ENCODE results near the gene HPSE2. TPM values are rescaled to one million over a fixed set of nuclear protein-coding genes. Genes with fewer than 3 reads are reported as not detected.

HPSE2 gene
- total and polyA plus RNA-seq, 2 experiments from 2014 or later = 0.10 to 0.24 TPM

- peaks cover 23% of the 10 kb centered on the region for H3K36me3 ChIP-seq (ENCODE audit: insufficient read depth)
Measured at GRCh38 chr10:98435178-98435577, 800.5 kb downstream of the HPSE2 start.

More at GRCh38 chr10:98435178-98435577, 800.5 kb downstream of the HPSE2 start:
- no peak overlapping the region for H3K4me2 ChIP-seq
- no peak overlapping the region for H3K27ac ChIP-seq (ENCODE audit: low read depth)
- no peak for DNase-seq (ENCODE audit: low spot score)
- ATAC-seq = no peak
- H2AFZ ChIP-seq = no peak overlapping the region
- no peaks in the 10 kb centered on the region for H3K27me3 ChIP-seq (ENCODE audit: insufficient read depth)
- H3K79me2 ChIP-seq (replicated peaks; ENCODE audit: insufficient read depth) = no peaks in the 10 kb centered on the region
- H3K4me1 Mint-ChIP-seq = peaks cover 6% of the 10 kb centered on the region; the same call in 2 of the 3 replicates
- no peak overlapping the region for H3K4me3 ChIP-seq
- H3K4me3 Mint-ChIP-seq = no peak overlapping the region
- no peak for TF ChIP-seq ZNF462 (CRISPR knock-in tag; IDR thresholded peaks at IDR 0.05)
- TF ChIP-seq EZH2 (IDR thresholded peaks at IDR 0.05; ENCODE audit: low read depth, unreplicated experiment) = no peak
- no peak for TF ChIP-seq EZH2phosphoT487 (IDR thresholded peaks at IDR 0.05; ENCODE audit: unreplicated experiment)
- TF ChIP-seq, protein P1, sequence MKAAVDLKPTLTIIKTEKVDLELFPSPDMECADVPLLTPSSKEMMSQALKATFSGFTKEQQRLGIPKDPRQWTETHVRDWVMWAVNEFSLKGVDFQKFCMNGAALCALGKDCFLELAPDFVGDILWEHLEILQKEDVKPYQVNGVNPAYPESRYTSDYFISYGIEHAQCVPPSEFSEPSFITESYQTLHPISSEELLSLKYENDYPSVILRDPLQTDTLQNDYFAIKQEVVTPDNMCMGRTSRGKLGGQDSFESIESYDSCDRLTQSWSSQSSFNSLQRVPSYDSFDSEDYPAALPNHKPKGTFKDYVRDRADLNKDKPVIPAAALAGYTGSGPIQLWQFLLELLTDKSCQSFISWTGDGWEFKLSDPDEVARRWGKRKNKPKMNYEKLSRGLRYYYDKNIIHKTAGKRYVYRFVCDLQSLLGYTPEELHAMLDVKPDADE (IDR thresholded peaks at IDR 0.05) = no peak
- TF ChIP-seq CREB1 (CRISPR knock-in tag; IDR thresholded peaks at IDR 0.05; ENCODE audit: low read depth) = no peak
- peaks cover 45% of the 10 kb centered on the region for H3K9me3 Mint-ChIP-seq
- H3F3A ChIP-seq (replicated peaks; ENCODE audit: low read depth) = no peaks in the 10 kb centered on the region
- no peaks in the 10 kb centered on the region for H3K9me2 ChIP-seq (ENCODE audit: insufficient read depth)
- peaks cover 94% of the 10 kb centered on the region for H3K36me3 Mint-ChIP-seq (ENCODE audit: low read depth)
- H3K4me1 ChIP-seq (ENCODE audit: insufficient read depth) = no peaks in the 10 kb centered on the region
- no peak overlapping the region for H3K27ac Mint-ChIP-seq
- H4K20me1 ChIP-seq (replicated peaks; ENCODE audit: insufficient read depth) = 0 out of 2 replicates have a peak, but pooled peaks cover 3% of the 10 kb centered on the region
- H3K27me3 Mint-ChIP-seq (ENCODE audit: insufficient read depth, low read depth, poor library complexity) = peaks cover 5% of the 10 kb centered on the region

Data from GM23338 (cell line).